HG03280 (cell line): ENCODE results near the gene ZSCAN5A.
"Not testable (repeated sequence)": the region's sequence is repeated elsewhere in the genome, so short reads cannot be mapped to it uniquely, and the experiment has no call there.

ENCODE experiments used
- ATAC-seq: cut with Tn5 transposase; IDR thresholded peaks from one replicate; pipeline ENCODE4 v1.9.1; 2021; ENCODE audit warnings: mild to moderate bottlenecking, moderate library complexity; ENCODE audit not compliant: unreplicated experiment

Gene ZSCAN5A

DNA sequence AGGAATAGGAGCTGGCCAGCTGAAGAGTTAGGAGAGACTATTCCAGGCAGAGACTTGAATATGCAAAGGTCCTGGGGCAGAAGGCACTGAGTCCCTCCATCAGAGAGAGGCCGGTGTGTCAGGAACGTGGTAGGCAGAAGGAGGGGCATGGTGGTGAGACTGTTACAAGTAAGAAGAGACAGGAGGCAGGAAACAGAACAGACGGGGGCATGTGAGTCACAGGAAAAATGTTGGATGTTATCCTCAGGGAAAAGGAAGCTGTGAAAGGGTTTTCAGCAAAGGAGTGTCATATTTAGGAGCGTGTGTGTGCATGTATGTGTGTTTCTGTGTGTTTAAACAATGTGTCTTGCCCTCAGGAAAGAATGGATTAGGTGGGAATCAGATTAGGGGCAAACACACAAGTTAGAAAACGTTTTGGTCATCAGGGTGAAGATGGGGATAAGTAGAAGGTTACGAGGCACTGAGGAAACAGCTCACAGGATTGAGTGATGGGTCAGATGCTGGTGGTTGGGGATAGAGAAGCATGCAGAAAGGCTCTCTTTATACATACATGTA lies 41.0 kb downstream of the ZSCAN5A start:
- ATAC-seq: no peak

DNA sequence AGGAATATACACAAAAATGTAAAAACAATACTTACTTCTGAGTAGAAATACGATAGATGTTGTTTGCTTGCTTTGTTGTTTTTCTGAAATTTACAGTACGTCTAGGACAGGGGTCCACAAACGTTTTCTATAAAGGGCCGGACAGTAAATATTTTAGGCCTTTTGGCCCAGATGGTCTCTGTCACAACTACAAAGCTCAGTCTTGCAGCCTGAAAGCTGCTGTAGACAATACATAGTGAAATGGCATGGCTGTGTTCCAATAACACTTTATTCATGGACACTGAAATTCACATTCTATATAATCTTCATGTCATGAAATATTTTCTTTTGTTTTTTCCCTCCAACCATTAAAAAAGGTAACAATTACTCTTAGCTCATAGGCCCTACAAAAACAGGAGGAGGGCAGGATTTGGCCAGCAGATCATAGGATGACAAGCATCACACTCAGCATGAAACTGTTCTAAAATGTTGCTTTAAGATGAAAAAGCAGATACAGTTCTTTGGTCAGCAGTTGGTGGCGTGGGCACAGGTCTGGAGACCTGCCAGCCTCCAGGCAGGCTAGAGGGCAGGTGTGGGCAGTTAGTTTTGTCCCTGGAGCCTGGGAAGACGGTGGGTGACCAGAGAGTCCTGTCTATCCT lies 42.4 kb downstream of the ZSCAN5A start, which contains the start of gene EDDM13:
TSS of gene EDDM13 (plus strand) at position 588 of the 638 bp plus-strand sequence. CDS start 87 bp downstream, outside the sequence.
- no peak for ATAC-seq

DNA sequence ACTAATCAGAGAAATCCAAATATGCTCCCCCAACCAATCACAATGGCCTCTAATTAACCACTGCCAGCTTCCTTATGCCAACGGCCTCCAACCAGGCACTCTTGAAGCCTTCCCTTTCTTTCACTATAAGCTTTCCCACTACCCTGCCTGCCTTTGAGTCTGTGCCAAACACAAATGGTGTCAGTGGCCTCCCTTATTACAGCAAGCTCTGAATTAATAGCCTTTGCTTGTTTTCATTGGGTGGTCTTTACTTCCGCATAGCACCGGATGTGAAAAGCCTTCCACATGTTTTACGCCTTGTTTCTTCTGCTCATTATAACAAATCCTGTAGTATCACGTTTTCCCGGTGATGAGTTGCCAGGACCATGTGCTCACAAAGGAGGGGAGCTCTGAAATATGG lies 43.5 kb downstream of the ZSCAN5A start:
- no peak for ATAC-seq

DNA sequence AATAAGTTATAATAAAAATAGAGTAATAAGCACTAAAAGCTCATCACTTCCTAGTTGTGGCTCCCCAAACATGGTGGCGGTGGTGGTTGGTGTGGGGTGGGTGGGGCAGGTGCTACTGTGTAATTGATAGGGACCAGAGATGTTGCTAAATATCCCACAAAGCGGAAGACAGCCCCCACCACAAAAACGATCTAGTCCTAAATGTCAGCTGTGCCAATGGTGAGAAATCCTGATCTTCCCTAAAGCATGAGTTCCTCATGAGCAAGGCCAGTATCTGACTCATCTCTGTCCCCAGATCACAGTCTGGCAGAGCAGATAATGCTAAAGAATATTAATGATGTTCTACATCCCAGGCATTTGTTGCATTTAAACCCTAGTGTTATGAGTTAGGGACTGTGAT lies 44.0 kb downstream of the ZSCAN5A start:
- ATAC-seq: no peak

DNA sequence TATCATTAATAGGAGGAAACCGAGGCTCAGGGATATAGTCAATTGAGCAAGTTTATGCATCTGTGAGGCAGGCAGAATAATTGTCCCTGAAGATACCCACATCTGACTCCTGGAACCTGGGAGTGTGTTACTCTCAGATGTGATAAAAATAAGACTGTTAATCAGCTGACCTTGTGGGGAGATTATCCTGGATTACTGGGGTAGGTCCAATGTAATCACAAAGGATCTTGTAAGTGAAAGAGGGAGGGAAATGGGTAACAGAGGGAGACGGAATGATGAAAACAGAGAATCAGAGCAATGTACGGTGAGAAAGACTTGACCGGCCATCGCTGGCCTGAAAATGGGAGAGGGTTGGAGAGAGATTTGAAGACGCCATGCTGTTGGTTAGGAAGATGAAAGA lies 45.3 kb downstream of the ZSCAN5A start:
- no peak for ATAC-seq

DNA sequence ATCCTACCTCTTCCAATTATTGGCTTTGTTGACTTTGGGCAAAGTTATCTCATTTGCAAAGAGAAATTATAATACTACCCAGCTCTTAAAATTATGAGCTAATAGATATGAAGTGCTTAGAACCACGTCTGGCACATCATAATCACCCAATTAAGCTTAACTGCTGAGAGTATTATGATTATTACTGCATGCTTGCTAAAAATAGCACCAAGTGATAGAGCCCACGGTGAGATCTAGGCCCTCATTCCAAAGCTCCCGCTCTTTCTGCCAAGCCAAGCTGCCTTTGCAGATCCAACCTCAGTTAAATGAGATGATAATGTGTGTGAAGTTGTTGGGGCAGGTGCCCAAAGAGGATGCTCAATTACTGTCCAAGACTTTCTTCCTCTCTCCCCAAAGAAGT lies 48.6 kb downstream of the ZSCAN5A start:
- ATAC-seq: no peak

DNA sequence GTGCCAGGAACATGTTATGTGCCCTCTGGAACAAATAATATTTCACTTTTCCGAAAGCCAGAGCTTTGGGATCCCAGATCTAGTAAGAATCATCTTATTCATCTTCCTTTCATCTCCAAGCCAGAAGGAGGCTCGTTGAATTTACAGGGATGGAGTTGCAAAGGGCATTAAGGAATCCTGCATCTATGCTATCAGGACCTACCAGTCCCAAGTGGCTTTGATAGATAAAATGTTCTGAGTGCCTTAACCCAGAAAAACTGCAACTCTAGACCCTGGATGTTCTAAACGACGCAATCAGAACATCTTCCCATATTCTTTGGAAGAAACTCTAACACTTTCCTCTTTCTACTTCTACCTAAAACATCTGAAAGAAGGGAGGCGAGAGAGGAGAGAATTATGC lies 51.3 kb downstream of the ZSCAN5A start:
- no peak for ATAC-seq

DNA sequence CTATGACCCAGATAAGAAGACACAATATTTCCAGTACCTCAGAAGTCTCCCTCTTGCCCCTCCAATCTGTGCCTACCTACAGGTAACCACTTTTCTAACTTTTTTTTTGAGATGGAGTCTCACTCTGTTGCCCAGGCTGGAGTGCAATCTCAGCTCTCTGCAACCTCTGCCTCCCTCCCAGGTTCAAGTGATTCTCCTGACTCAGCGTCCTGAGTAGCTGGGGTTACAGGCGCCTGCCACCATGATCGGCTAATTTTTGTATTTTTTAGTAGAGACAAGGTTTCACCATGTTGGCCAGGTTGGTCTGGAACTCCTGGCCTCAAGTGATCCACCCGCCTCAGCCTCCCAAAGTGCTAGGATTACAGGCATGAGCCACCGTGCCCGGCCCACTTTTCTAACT lies 52.7 kb downstream of the ZSCAN5A start:
- ATAC-seq: not testable (repeated sequence)

DNA sequence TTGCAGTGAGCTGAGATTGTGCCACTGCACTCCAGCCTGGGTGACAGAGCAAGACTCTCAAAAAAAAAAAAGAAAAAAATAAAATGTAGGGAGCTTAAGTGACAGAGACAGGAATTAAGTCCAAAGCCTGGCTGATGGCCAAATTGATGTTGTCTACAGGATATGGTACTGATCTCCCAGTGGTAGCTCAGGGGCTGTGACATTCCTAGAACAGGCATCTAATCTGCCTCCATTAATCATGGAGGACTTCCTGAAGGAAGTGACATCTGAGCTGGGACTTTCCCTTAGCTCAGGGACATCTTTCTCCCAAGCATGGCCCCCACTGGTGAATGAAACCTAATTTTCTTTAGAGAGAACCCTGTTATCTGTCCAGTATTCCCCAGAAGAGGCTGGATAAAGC lies 53.5 kb downstream of the ZSCAN5A start:
- no peak for ATAC-seq

DNA sequence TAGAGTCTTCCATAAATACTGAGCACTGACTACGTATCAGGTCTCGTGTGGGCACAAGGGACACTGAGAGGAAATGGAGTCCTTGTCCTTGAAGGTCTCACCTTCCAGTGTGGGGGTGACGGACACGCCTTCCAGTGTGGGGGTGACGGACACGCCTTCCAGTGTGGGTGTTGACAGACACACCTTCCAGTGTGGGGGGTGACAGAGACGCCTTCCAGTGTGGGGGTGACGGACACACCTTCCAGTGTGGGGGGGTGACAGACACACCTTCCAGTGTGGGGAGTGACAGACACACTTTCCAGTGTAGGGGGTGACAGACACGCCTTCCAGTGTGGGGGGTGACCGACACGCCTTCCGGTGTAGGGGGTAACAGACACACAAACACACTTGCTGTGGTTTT lies 56.4 kb downstream of the ZSCAN5A start:
- ATAC-seq: no peak

DNA sequence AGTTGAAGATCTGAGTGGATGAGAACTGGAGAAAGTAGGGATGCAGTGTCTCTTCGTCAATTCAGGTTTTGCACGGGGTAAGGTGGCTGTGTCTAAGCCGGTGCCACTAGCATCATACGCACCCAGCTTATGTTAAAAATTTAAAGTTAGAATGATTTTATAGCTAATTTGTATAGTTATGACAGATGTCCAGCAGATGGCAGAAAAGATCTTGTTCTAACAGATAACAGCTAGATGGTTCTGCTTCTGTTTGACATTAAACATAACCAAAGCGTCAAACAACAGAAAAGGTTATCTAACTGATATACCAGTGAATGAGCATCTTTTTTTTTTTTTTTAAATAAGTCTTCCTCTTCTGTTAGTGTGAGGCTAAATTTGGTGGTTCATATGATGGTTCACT lies 60.9 kb downstream of the ZSCAN5A start:
- ATAC-seq: no peak

DNA sequence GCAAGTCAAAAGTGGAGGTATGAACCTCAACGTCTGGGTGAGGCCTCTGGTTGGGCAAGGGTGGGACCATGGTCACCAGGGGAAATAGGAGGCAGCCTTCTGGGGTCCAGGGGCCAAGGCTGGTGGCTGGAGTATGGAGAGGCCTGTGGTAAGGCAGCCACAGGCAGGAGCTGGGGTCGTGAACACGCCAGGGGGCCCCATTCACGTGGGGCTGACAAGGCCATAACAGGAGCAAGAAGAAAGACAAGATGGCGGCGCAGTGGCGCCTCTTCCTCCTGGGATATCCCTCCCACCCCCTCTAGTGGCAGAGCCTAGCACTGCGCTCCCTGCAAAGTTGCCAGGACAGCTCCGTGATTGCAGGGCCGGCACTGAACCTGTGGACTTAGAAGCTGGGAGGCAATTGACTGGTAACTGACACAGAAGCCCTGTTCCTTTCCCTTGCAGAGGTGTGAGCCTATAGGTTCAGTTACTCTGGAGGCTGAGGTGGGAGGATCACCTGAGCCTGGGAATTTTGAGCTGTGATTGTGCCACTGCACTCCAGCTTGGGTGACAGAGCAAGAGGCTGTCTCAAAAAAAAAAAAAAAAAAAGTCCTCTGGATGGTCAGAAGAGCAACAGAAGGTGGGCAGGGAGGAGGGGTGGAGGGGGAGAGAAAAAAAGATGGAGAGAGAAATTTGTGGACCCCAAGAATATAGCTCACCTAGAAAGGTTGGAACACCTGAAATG lies 61.8 kb downstream of the ZSCAN5A start:
- no peak for ATAC-seq

DNA sequence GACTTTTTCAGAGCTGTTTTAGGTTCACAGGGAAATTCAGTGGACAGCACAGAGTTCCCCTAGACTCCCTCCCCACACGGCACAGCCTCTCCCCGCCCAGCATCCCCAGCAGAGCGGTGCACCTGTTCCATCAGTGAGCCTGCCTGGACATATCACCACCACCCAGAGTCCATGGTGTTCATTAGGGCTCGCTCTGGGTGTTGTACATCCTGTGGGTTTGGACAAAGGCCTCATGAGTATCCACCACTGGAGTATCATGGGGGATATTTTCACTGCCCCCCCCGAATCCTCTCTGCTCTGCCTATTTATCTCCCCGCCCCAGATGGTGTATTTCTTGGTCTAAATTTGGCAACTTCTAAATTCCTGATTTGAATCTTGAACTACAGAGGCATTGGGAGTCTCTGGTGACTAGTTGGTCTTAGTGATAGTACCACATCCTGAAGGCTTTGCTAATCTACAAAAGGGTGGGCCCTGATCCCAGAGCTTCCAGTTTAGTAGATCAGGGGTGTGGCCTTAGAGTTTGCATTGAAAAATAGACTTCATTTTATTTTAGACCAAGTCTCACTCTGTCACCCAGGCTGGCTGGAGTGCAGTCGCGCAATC lies 65.8 kb downstream of the ZSCAN5A start:
- ATAC-seq: not testable (repeated sequence)

DNA sequence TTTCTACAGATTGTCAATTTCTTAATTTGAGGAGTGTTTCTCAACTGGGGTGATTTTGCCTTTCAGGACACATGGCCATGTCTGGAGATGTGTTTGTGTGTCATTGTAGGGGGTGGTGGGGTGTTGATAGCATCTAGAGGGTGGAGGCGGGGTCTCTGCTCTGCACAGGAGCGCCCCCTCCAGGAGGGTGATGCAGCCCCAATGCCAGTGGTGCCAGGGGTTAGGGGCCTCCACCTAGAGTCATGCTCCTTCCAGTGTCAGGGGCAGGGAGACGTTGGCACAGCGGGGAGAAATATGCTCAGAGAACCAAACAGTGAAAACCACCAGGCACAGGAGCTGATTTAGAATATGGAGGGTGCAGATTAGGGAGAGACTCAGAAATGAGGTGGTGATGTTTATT lies 68.9 kb downstream of the ZSCAN5A start:
- ATAC-seq: not testable (repeated sequence)

DNA sequence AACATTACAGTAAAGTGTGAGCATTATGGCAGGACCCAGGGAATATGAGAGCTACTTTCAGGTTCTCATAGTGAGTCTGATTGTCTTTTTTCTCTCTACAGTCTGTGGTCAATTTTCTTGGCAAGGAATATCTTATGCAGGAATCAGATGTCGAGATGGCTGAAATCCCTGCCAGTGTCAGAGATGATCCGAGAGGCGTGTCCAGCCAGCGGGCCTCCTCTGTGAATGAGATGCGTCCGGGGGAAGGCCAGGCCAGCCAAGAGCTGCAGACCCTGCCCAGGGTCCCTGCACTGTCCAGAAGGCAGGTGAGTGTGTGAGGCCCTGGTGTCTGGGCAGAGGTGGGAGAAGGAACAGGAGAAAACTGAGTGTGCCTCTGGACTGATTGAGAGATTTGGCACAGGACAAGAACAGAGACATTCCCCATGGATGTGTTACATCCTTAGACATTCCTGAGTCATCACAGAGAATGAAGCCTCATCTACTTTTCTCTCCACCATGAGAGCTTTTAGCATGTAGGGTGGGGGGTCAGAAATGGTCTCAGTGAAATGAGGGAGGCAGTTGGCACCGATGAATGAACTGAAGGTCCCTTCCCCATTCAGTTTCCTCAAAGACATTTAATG lies 69.4 kb downstream of the ZSCAN5A start:
- ATAC-seq: no peak

DNA sequence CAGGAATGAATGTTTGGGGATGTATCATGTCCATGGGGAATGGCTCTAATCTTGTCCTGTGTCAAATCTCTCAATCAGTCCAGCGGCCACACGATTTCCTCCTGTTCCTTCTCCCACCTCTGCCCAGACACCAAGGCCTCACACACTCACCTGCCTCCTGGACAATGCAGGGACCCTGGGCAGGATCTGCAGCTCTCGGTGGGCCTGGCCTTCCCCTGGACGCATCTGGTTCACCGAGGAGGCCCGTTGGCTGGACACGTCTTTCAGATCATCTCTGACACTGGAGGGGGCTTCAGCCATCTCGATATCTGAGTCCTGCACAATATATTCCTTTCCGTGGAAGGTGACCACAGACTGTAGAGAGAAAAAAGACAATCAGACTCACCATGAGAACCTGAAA lies 91.2 kb downstream of the ZSCAN5A start:
- ATAC-seq: no peak

DNA sequence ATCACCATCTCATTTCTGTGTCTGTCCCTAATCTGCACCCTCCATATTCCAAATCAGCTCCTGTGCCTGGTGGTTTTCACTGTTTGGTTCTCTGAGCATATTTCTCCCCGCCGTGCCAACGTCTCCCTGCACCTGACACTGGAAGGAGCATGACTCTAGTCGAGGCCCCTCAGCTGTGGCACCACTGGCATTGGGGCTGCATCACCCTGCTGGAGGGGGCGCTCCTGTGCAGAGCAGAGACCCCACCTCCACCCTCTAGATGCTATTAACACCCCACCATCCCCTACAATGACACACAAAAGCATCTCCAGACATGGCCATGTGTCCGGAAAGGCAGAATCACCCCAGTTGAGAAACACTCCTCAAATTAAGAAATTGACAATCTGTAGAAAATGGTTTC lies 91.7 kb downstream of the ZSCAN5A start:
- ATAC-seq: no peak

DNA sequence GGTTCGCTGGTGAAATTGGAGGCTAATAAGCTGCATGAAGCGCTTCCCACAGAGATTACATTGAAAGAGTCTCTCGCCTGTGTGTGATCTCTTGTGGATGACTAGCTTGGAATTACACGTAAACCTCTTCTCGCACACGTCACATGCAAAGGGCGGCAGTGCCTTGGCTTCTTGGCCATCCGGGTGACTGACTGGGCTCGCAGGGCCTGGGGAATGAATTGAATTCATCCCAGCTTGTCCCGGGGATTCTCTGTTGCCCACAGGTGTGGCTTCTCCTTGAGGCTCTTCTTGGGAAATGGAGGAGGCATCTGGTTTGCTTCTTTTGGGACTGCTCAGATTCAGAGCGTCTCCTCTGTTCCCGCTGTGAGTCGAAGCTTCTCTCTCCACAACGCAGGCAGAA lies 92.8 kb downstream of the ZSCAN5A start:
- no peak for ATAC-seq

DNA sequence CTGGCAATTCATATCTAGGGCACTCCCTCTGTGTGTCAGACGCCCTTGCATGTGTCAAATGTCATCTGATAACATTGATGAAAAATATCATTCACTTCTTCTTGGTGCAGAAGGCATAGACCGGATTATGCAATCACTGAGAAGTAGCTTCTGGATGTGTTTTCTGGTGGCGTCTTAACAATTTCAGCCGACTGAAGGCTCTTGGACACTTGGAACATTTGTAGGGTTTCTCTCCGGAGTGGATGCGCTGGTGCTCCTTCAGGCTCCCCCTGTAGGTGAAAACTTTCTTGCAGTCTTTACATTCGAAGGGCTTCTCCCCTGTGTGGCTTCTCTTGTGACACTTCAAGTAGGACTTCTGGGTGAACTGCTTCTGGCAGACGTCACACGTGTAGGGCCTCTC lies 93.2 kb downstream of the ZSCAN5A start:
- not testable (repeated sequence) for ATAC-seq

DNA sequence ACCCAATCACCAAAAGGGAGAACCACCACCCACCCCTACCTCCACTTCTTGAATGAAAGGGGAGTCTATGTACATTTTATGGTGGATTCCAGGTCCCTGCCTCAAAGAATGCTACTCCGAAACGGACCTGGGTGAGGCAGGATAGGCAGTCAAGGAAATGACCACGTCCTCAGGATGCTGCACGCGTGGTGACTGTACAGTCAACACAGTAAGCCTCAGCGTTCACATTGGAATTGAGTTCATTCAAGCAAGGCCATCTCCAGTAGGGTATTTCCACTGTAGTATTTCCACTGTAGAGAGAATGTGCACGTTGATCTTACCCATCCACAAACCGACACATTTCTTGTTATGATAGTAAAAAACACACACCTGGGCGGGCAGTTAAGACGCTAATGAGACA lies 95.7 kb downstream of the ZSCAN5A start:
- no peak for ATAC-seq
